HG02759 (cell line): ENCODE data around the gene MOB1B.
A peak's percentile ranks its signal among the peaks of the same experiment; 100 is the strongest.
"Not testable (repeated sequence)": the region's sequence is repeated elsewhere in the genome, so short reads cannot be mapped to it uniquely, and the experiment has no call there.

Experiments used
- ATAC-seq: cut with Tn5 transposase; IDR thresholded peaks from one replicate; pipeline ENCODE4 v1.9.1; 2021; ENCODE audit warnings: mild to moderate bottlenecking, moderate library complexity; ENCODE audit not compliant: unreplicated experiment

MOB1B gene

DNA sequence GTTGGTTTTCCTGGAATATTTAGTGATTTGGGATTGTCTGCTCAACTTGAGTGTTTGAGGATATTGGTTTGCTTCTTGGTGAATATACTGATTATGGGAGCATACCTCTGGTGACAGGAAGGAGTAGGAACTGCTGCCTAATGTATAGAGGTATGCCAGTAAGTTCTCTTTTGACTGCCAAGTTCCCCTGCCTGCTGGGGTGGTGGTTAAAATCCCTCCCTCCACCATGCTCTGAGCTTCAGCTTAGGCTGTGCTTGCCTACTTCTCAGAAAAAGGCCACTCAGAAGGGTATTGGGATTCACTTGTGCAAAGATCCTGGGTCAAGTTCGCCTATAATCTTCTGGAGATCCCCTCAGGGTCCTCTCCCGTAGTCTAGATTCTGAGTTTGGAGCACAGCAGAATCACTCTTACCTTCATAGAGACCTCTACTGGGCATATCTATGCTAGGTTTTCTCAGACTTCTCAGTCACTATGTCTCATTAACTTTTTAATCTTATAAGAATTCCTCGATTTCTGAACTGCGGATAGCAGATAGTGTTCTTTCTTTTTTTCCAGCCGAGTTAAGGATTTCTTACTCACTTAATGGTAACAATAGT lies 46.6 kb downstream of the MOB1B start:
- ATAC-seq = peak; percentile 58

DNA sequence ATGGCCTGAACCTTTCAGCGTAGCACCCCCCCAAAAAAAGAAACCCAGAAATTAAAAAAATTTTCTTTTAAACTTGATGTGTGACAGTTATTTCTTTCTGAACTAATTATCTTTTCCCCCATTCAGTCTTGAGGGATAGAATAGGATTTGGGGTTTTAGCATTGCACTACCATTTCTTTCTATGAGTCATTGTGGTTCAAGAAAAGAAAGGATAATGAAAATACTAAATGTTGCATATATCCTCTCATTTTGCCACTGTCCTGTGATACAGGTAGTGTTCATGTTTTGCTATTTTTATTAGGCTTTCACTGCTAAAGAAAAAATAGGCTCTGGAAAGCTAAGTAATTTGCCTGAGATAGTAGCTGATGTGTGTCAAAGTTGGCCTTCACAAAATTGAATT lies 51.9 kb downstream of the MOB1B start:
- no peak for ATAC-seq

DNA sequence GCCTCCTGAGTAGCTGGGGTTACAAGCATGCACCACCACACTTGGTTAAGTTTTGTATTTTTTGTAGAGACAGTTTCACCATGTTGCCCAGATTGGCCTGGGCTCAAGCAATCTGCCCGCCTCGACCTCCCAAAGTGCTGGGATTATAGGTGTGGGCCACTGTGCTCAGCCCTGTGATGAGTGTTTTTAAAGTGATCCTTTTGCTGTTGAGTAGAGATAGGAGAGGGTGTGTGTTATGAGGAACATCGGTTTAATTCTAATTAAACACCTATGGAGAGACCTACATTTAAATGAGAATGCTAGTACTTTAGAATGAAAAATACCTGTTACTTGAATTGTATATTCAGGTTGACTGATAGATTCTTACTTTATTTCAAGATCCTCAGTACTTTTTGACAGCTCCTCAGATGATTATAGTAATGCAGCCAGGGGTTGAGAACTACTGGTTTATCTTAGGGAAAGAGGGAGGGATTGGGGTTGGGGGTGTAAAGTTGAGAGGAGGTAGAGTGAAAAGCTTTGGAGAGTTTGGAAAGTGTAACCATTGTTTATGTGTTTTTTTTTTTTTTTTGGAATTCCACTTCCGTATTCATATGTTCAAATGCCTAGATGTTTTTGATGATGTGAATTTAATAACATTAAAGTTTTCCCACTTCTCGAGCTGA lies 54.5 kb downstream of the MOB1B start:
- ATAC-seq = no peak

DNA sequence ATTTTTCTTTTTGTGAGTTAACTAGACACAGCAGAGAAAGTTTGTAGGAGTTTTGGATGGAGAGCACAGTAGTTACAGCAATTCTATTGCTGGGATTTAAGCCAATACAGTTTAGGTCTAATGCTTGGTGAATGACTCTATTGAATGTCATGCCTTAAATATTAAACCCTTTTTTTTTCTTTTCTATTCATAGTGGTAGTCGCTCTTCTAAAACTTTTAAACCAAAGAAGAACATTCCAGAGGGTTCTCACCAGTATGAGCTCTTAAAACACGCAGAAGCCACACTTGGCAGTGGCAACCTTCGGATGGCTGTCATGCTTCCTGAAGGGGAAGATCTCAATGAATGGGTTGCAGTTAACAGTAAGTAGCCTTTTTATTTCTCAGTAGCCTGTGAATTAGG lies 56.5 kb downstream of the MOB1B start:
- no peak for ATAC-seq

DNA sequence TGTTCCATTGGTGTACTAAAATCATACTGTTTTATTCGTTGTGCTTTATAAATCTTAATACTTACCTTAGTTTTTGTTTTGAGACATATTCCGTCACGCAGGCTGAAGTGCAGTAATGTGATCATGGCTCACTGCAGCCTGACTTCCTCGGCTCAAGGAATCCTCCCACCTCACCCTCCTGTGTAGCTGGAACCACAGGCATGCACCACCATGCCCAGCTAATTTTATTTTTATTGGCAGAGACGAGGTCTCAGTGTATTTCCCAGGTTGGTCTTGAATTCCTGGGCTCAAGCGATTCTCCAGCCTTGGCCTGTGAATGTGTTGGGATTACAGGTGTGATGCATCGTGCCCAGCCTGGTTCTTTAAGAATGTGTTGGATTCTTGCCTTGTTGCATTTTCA lies 66.9 kb downstream of the MOB1B start:
- ATAC-seq = no peak

DNA sequence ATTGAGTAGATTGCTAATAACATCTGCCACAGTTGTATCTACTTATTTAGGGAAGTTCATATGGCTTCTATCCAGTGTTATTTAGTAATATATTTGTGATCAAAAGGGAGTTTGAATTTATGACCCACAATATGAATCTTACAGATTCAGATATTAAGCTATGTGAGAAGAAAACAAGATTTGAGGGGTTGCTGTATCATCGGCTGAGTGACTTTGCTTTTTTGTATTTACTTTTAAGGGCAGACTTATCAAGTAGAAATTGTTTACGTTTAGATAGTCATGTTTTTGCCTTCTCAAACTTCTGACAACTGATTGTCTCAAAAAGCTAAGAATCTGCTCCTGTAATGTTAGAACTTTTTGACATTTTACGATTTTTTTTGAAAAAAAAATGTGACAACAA lies 74.1 kb downstream of the MOB1B start:
- no peak for ATAC-seq

DNA sequence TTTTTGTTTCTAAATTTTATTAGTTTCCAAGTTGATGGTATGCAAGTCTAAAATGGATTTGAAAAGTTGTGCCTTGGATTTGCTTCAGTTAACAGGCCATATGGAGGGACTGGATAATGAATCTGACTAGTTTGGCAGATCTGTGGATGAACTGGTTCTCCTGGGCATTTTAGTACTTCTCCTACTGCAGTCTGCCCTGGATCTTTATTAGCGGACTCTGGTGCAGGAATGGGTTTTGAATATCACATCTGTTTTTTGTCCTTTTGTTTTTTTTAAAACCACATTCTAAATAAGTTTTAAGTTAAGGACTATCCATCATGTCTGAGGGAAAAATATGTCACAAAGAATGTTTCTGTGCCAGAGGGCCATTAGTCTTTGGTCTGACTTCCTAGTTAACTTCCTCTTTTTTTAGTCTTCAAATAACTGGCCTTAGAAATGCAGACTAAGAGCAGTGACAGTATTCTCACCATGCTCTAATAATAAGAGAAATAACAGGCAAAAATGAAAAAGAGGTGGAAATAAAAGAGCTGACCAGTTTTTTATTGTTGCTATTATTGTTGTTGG lies 77.4 kb downstream of the MOB1B start:
- peak; percentile 73 for ATAC-seq

DNA sequence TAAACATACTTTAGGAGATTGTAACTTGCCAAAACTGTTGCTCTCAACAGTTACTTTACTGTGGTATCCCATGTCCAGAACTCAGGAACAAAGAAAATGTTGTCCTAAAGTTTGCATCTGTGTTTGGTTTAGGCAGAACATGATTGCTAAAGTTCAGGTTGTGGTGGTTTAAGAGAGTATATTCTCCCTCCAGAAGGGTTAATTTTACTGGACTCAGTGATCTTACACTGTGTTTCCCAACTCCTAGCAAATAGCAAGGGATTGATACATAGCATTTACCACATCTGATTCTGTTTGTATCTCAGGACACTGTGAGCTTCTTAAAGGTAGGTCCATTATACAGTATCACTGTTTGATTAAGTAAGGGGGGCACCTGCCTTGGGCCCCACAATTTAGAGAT lies 78.0 kb downstream of the MOB1B start:
- peak; percentile 9 for ATAC-seq

DNA sequence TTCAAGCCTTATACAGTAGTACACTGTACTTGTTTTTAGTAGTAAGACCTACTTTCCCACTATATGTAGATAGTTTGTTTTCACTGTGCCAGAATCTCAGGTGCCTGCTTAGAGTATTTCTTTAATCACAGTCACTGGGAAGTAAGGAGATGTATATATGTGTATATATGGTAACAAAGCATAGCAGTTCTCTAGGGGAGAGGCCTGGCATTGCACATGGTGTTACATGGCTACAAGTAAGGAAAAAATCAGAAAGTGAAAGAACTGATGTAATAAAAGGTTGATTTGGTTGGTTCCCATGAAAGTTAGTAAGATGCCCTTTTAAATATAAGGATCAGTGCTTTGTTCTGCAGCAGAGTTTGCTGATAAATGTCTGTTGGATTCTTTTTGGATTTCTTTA lies 81.9 kb downstream of the MOB1B start:
- ATAC-seq = no peak

DNA sequence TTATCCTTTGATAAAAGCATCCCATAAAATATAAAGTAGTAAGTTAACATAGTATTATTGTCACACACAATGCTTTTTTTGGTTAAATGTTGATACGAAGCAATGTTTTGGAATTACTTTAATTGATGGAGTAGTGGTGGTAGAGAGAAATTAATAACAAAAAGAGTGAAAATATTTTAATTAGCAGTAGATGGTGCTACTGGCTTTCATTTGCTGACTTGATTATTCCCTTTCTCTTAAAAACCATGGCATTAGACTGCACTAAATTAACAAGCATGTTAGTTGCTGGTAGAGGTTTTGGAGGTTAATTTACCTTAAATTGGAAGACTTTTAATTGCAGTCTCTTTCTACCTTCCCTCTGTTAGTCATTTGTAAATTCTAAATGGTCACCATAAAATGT lies 82.4 kb downstream of the MOB1B start:
- no peak for ATAC-seq

DNA sequence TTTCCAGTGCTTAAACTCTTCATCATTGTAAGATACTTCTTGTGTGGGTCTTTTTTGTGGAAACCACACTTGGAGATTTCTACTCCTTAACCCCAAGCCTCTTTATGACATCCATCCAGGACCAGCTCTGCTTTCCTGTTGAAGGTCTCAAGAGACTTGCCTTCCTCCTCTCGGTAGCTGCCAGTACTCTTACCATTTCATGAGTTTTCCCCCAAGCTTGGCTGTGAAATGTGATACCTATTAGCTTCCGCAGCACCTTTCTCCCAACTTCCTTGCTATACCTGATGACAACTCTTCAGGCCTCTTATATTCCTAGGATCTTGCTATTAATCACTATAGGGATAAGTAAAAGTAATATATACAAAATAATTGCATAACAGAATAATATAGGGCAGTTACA lies 89.4 kb downstream of the MOB1B start:
- ATAC-seq = no peak

DNA sequence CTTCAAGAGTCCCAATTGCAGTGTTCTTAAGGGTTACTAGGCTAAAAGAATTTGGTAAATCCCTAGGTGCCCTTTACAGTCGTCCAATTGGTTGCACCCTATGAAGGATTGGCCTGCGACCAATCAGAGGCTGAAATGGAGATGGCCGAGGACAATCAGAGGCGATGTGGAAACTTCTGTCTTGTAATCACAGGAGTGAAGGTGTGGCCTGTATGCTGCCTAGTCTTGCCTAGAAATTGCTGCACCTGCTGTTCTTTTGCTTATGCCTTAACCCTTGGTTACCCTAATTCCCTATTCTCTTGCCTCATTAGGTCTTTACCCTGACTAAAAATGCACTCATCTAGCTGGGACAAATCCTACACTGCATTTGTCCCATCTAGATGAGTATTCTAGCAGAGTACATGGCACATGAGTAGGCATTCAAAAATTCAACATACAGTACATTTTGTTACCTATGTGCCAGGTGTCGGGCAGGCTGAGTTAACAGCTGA lies 90.3 kb downstream of the MOB1B start:
- no peak for ATAC-seq

DNA sequence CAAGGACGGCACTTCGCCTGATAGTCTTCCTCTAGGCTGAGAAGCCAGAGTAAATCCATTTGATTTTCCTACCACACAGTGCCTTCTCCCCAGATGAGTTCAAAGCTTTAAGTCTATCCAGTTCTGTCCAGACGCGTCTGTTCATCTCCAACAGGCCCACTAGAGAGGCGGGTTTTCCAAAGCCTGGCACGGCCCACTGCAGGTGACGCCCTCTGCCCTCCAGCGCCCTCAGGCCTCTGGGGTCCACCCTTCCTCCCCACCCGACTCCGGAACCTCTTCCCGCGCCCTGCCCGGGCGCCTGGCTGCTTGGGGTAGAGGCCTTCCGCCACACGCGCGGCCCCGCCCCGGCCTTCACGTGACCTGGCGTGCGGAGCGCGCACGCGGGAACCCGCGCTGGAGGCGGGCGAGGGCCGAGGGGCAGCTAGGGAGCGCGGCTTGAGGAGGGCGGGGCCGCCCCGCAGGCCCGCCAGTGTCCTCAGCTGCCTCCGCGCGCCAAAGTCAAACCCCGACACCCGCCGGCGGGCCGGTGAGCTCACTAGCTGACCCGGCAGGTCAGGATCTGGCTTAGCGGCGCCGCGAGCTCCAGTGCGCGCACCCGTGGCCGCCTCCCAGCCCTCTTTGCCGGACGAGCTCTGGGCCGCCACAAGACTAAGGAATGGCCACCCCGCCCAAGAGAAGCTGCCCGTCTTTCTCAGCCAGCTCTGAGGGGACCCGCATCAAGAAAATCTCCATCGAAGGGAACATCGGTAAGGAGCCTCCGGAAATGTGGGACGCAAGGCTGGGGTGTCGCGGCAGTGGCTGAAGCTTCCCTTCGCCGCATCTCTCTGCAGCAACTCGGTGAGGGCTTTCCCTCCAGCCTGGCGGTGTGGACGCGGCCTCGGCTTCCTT lies 91.3 kb downstream of the MOB1B start, which contains the start of gene DCK:
TSS of gene DCK (plus strand) at position 469 of the 888 bp plus-strand sequence. CDS start at position 656, 187 bp downstream.
- ATAC-seq = peak; percentile 86

DNA sequence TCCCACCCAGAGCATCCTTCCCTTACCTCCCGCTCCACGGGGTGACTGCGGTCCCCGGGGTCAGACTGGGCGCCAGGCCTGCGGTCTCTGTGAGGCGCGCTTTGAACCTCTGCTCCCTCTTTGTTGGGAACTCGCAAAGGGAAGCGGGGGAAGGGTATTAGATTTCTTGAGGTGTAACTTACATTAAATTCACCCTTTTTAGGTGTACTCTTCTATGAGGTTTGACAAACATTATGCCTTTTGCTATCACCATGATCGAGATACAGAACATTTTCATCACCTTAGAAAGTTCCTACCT lies 91.8 kb downstream of the MOB1B start:
- ATAC-seq = no peak

DNA sequence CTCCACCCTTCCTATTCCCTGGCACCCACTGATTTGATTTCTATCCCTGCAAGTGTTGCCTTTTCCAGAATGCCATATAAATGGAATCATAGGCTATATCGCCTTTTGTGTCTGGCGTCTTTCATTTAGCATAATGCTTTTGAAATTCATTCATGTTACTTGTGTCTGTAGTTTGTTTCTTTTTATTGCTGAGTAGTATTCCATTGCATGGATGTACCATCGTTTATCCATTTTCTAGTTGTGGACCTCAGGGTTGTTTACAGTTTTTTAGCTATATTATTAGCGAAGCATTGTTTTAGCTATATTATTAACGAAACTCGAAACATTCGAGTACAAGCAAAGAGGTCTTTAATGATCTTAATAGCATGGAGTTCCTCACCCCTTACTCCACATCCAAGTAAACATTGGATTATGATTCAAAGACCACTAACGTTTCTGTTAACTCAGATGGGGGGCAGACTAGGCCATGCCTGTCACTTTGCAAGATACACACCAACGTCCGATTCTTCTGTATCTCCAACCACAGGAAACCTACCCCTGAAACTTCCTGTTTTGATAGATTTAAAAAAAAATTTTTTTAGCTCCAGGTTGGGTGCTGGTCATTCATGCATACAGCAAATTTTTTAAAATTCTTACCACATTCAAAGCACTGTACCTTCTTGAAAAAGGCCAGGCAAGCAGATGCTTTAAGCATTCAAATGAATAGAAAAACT lies 92.4 kb downstream of the MOB1B start:
- peak; percentile 41 for ATAC-seq

DNA sequence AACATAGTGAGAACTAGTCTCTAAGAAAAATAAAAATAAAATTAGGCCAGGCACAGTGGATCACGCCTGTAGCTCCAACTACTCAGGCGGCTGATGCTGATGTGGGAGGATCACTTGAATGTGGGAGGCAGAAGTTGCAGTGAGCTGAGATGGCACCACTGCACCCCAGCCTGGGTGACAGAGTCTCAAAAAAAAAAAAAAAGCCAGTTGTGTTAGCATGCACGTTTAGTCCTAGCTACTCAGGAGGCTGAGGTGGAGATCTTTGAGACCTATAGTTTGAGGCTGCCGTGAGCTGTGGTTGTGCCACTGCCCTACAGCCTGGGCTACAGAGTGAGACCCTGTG lies 93.8 kb downstream of the MOB1B start:
- ATAC-seq = no peak

DNA sequence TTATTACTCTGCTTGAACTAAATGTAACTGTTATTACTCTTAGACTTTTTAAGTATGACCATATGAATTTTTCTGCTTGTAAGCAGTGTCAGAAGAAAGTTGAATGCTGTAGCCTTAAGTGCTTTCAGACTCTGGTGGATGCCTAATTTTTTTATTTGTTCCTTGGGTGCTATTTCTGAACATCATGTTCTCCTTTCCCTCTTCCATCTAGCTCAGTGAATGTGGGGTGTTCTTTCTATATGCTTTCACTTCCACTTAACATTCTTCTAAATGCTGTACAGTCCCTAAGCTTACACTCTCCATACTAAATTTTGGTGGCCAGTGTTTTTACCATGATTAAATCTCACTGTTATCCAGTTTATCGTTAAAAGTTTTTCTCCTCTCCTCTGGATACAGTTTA lies 94.9 kb downstream of the MOB1B start:
- no peak for ATAC-seq

DNA sequence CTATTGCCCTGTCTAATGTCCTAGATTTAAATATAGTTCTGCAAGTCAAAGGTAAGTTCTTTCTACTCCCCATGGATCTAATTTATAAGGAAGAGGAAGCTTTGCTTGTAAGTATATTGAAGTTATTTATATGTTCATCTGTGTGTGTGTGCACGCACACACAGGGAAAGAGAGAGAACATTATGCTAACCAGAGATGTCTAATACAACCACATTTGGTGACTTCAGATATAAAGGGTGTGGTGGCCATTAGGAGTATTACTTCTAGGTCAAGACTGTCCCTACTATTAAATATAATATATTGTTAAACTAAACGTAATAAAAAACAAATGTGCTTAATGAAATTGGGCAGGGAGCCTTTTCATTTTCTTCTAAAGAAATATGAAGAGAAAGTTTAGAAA lies 95.4 kb downstream of the MOB1B start:
- no peak for ATAC-seq

DNA sequence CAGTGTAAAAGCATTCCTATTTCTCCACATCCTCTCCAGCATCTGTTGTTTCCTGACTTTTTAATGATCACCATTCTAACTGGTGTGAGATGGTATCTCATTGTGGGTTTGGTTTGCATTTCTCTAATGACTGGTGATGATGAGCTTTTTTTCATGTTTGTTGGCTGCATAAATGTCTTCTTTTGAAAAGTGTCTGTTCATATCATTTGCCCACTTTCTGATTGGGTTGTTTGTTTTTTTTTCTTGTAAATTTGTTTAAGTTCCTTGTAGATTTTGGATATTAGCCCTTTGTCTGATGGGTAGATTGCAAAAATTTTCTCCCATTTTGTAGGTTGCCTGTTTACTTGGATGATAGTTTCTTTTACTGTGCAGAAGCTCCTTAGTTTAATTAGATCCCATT lies 97.5 kb downstream of the MOB1B start:
- ATAC-seq = not testable (repeated sequence)

DNA sequence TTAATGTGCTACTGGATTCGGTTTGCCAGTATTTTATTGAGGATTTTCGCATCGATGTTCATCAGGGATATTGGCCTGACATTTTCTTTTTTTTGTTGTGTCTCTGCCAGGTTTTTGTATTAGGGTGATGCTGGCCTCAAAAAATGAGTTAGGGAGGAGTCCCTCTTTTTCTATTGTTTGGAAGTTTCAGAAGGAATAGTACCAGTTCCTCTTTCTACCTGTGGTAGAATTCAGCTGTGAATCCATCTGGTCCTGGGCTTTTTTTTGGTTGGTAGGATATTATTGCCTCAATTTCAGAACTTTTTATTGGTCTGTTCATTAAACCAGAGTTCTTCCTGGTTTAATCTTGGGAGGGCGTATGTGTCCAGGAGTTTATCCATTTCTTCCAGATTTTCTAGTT lies 99.2 kb downstream of the MOB1B start:
- not testable (repeated sequence) for ATAC-seq

DNA sequence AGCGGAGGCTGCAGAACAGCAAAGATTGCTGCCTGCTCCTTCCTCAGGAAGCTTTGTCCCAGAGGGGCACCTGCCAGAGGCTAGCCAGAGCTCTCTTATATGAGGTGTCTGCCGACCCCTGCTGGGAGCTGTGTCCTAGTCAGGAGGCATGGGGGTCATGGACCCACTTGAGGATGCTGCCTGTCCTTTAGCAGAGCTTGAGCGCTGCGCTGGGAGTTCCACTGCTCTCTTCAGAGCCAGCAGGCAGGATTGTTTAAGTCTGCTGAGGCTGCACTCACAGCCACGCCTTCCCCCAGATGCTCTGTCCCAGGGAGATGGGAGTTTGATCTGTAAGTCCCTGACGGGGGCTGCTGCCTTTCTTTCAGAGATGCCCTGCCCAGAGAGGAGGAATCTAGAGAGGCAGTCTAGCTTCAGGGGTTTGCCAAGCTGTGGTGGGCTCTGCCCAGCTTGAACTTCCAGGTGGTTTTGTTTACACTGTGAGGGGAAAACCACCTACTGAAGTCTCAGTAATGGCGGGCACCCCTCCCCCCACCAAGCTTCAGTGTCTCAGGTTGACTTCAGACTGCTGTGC lies 102.2 kb downstream of the MOB1B start:
- peak; percentile 54 for ATAC-seq
